WTC11 (cell line): ENCODE data around the gene NAALADL2. TPM values are rescaled to one million over a fixed set of nuclear protein-coding genes. Genes with fewer than 3 reads are reported as not detected.

ENCODE experiments used
- ATAC-seq: fragments of 200-7000 bp; cut with Tn5 transposase; 2 replicates; pipeline ENCODE4 v1.10.0; 2021; ENCODE audit warnings: mild to moderate bottlenecking, moderate library complexity
- CTCF ChIA-PET: fragments of 300-600 bp; sonication (Branson Sonifier 250); formaldehyde crosslinking; loops from one replicate; lab custom pipeline; 2021; ENCODE audit warnings: antibody characterized with exemption; lab: Charles Lee
- POLR2A ChIA-PET: fragments of 350-600 bp; sonication (Branson Sonifier 250); formaldehyde crosslinking; loops from one replicate; lab custom pipeline; 2021; ENCODE audit warnings: antibody characterized with exemption; lab: Charles Lee
- DNase-seq: peaks from one replicate; pipeline ENCODE4 v3.0.0; 2021; ENCODE audit warnings: low spot score
- H3K27ac Mint-ChIP-seq: 2 replicates; pipeline ENCODE4 v1.8.0; 2021; ENCODE audit warnings: mixed read lengths
- H3K27me3 Mint-ChIP-seq: 2 replicates; pipeline ENCODE4 v1.8.0; 2021; ENCODE audit warnings: low read depth, mild to moderate bottlenecking, moderate library complexity, mixed read lengths
- H3K36me3 Mint-ChIP-seq: 2 replicates; pipeline ENCODE4 v1.8.0; 2021; ENCODE audit warnings: mixed read lengths
- H3K4me1 Mint-ChIP-seq: 2 replicates; pipeline ENCODE4 v1.8.0; 2022; ENCODE audit warnings: mixed read lengths
- H3K4me3 Mint-ChIP-seq: 2 replicates; pipeline ENCODE4 v1.8.0; 2021; ENCODE audit warnings: mild to moderate bottlenecking, moderate library complexity, mixed read lengths
- H3K9me3 Mint-ChIP-seq: 2 replicates; pipeline ENCODE4 v1.8.0; 2021; ENCODE audit warnings: mixed read lengths
- ELF4 ChIP-seq: sonication (generic); formaldehyde crosslinking; IDR thresholded peaks from 2 replicates; pipeline ENCODE4 v1.8.1; 2022; ENCODE audit warnings: low read depth, mild to moderate bottlenecking, moderate library complexity, missing genetic modification reagents
- EMX1 ChIP-seq: fragments of 250-450 bp; sonication (Bioruptor Pico); IDR thresholded peaks from 2 replicates; pipeline ENCODE4 v1.8.0; 2021; ENCODE audit warnings: mild to moderate bottlenecking
- IRF1 ChIP-seq: sonication (generic); formaldehyde crosslinking; IDR thresholded peaks from 2 replicates; pipeline ENCODE4 v1.8.0; 2023; ENCODE audit warnings: missing genetic modification reagents
- KAT7 ChIP-seq: sonication (generic); formaldehyde crosslinking; IDR thresholded peaks from 2 replicates; pipeline ENCODE4 v1.8.1; 2023; ENCODE audit warnings: missing genetic modification reagents, mild to moderate bottlenecking, borderline replicate concordance
- NR3C1 ChIP-seq: sonication (generic); formaldehyde crosslinking; conservative IDR thresholded peaks from 2 replicates; pipeline ENCODE4 v1.8.1; 2023; ENCODE audit warnings: low read depth, mild to moderate bottlenecking, missing genetic modification reagents
- TEAD1 ChIP-seq: sonication (generic); formaldehyde crosslinking; IDR thresholded peaks from 2 replicates; pipeline ENCODE4 v1.8.0; 2022; ENCODE audit warnings: mild to moderate bottlenecking, missing genetic modification reagents
- ZBTB21 ChIP-seq: sonication (generic); formaldehyde crosslinking; IDR thresholded peaks from 2 replicates; pipeline ENCODE4 v1.8.1; 2023; ENCODE audit warnings: mild to moderate bottlenecking, missing genetic modification reagents, borderline replicate concordance
- ZNF219 ChIP-seq: sonication (generic); formaldehyde crosslinking; IDR thresholded peaks from 2 replicates; pipeline ENCODE4 v1.8.0; 2023; ENCODE audit warnings: missing genetic modification reagents, mild to moderate bottlenecking, borderline replicate concordance
- ZSCAN18 ChIP-seq: fragments of 250-450 bp; sonication (Bioruptor Pico); IDR thresholded peaks from 2 replicates; pipeline ENCODE4 v2.1.2; 2022; ENCODE audit warnings: mild to moderate bottlenecking, moderate library complexity
- total RNA-seq: library from RNA; stranded (reverse); gene quantifications from 3 replicates; pipeline ENCODE4 v1.2.3, GENCODE V29; 2021
- TF ChIP-seq, protein P1 (sequence below): fragments of 250-450 bp; sonication (Bioruptor Pico); IDR thresholded peaks from 2 replicates; pipeline ENCODE4 v1.9.0; 2021; ENCODE audit warnings: mild to moderate bottlenecking
- TF ChIP-seq, protein P2 (sequence below): sonication (generic); formaldehyde crosslinking; IDR thresholded peaks from 2 replicates; pipeline ENCODE4 v1.8.1; 2023; ENCODE audit warnings: mild to moderate bottlenecking, missing genetic modification reagents, borderline replicate concordance
- TF ChIP-seq, protein P3 (sequence below): sonication (generic); formaldehyde crosslinking; IDR thresholded peaks from 2 replicates; pipeline ENCODE4 v1.8.1; 2023; ENCODE audit warnings: mild to moderate bottlenecking, missing genetic modification reagents, moderate library complexity

Gene NAALADL2
- total RNA-seq, 1 experiment from 2014 or later = 1.2 TPM

- CTCF ChIA-PET = no interaction called here
- peaks cover 6% of the 10 kb centered on the region for H3K9me3 Mint-ChIP-seq
- no peak for ATAC-seq
These were observed 705.2 kb downstream of the NAALADL2 start for GRCh38 chr3:175564363-175564762.

GRCh38 chr3:175571096-175571495 lies 712.0 kb downstream of the NAALADL2 start:
- POLR2A ChIA-PET = no interaction called here
- Mint-ChIP-seq H3K9me3 (no peaks in the 10 kb centered on the region), H3K27ac (no peak overlapping the region), H3K4me1 (peaks cover 11% of the 10 kb centered on the region), H3K27me3 (no peaks in the 10 kb centered on the region), H3K4me3 (no peak overlapping the region), H3K36me3 (no peaks in the 10 kb centered on the region; the same call in 1 of the 2 replicates)
- CTCF ChIA-PET = no interaction called here
- DNase-seq = no peak
- ATAC-seq = no peak
- TF ChIP-seq KAT7 = no peak
- TF ChIP-seq ELF4 (CRISPR knock-in tag) = no peak
- TF ChIP-seq, protein P1, sequence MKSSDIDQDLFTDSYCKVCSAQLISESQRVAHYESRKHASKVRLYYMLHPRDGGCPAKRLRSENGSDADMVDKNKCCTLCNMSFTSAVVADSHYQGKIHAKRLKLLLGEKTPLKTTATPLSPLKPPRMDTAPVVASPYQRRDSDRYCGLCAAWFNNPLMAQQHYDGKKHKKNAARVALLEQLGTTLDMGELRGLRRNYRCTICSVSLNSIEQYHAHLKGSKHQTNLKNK = no peak
- TF ChIP-seq NR3C1 = no peak
- TF ChIP-seq, protein P2, sequence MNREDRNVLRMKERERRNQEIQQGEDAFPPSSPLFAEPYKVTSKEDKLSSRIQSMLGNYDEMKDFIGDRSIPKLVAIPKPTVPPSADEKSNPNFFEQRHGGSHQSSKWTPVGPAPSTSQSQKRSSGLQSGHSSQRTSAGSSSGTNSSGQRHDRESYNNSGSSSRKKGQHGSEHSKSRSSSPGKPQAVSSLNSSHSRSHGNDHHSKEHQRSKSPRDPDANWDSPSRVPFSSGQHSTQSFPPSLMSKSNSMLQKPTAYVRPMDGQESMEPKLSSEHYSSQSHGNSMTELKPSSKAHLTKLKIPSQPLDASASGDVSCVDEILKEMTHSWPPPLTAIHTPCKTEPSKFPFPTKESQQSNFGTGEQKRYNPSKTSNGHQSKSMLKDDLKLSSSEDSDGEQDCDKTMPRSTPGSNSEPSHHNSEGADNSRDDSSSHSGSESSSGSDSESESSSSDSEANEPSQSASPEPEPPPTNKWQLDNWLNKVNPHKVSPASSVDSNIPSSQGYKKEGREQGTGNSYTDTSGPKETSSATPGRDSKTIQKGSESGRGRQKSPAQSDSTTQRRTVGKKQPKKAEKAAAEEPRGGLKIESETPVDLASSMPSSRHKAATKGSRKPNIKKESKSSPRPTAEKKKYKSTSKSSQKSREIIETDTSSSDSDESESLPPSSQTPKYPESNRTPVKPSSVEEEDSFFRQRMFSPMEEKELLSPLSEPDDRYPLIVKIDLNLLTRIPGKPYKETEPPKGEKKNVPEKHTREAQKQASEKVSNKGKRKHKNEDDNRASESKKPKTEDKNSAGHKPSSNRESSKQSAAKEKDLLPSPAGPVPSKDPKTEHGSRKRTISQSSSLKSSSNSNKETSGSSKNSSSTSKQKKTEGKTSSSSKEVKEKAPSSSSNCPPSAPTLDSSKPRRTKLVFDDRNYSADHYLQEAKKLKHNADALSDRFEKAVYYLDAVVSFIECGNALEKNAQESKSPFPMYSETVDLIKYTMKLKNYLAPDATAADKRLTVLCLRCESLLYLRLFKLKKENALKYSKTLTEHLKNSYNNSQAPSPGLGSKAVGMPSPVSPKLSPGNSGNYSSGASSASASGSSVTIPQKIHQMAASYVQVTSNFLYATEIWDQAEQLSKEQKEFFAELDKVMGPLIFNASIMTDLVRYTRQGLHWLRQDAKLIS (CRISPR knock-in tag) = no peak
- no peak for TF ChIP-seq ZNF219 (CRISPR knock-in tag)
- TF ChIP-seq IRF1 = no peak

More at GRCh38 chr3:175564363-175564762, 705.2 kb downstream of the NAALADL2 start:
- Mint-ChIP-seq H3K36me3 (no peaks in the 10 kb centered on the region), H3K27me3 (no peaks in the 10 kb centered on the region), H3K27ac (no peak overlapping the region), H3K4me1 (no peaks in the 10 kb centered on the region), H3K4me3 (no peak overlapping the region)
- DNase-seq = no peak
- POLR2A ChIA-PET = no interaction called here
- no peak for TF ChIP-seq ZSCAN18 (CRISPR knock-in tag)
- TF ChIP-seq TEAD1 (CRISPR knock-in tag) = no peak
- TF ChIP-seq EMX1 (CRISPR knock-in tag) = no peak
- TF ChIP-seq, protein P2 (CRISPR knock-in tag) = no peak
- TF ChIP-seq IRF1 = no peak
- no peak for TF ChIP-seq ZBTB21
- TF ChIP-seq, protein P3, sequence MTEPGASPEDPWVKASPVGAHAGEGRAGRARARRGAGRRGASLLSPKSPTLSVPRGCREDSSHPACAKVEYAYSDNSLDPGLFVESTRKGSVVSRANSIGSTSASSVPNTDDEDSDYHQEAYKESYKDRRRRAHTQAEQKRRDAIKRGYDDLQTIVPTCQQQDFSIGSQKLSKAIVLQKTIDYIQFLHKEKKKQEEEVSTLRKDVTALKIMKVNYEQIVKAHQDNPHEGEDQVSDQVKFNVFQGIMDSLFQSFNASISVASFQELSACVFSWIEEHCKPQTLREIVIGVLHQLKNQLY (CRISPR knock-in tag) = no peak
